K562 (cell line): ENCODE results near the gene SLC30A7. TPM values are rescaled to one million over a fixed set of nuclear protein-coding genes. Genes with fewer than 3 reads are reported as not detected.

Experiments used
- CEBPB ChIP-seq: fragments of 450-650 bp; IDR thresholded peaks from 2 replicates; pipeline ENCODE4 v1.6.1; 2016; ENCODE audit warnings: missing genetic modification characterization, missing compliant biosample characterization
- CHAMP1 ChIP-seq: fragments of 450-650 bp; IDR thresholded peaks from 2 replicates; pipeline ENCODE4 v1.6.1; 2016; ENCODE audit warnings: mild to moderate bottlenecking
- CHD2 ChIP-seq: IDR thresholded peaks from 2 replicates; pipeline ENCODE4 v1.6.1; 2011; ENCODE audit warnings: low read depth, low read length
- ESRRA ChIP-seq: fragments of 450-650 bp; IDR thresholded peaks from 2 replicates; pipeline ENCODE4 v1.6.1; 2014; ENCODE audit warnings: low read depth, mild to moderate bottlenecking, moderate library complexity, borderline replicate concordance
- FOXA3 ChIP-seq, 2 experiments: fragments of 450-650 bp in 1 of 2; sonication (generic) in 1 of 2; formaldehyde crosslinking; IDR thresholded peaks in 1 of 2; conservative IDR thresholded peaks in 1 of 2; 2 replicates each; pipeline versions ENCODE4 v1.4.0 to v1.8.0; 2020 to 2022; ENCODE audit warnings: mild to moderate bottlenecking in 2 of 2, missing genetic modification reagents in 1 of 2
- GMEB1 ChIP-seq: fragments of 250-450 bp; sonication (Bioruptor Pico); IDR thresholded peaks from 2 replicates; pipeline ENCODE4 v1.4.0; 2020; ENCODE audit warnings: mild to moderate bottlenecking
- HMBOX1 ChIP-seq: sonication (generic); IDR thresholded peaks from 2 replicates; pipeline ENCODE4 v1.6.1; 2016
- HNRNPLL ChIP-seq: fragments of 200-400 bp; formaldehyde crosslinking; IDR thresholded peaks from 2 replicates; pipeline ENCODE4 v1.6.1; 2017; ENCODE audit warnings: low read length, low read depth, mild to moderate bottlenecking; ENCODE audit not compliant: poor library complexity, severe bottlenecking
- MCM2 ChIP-seq: fragments of 450-650 bp; IDR thresholded peaks from 2 replicates; pipeline ENCODE4 v1.6.1; 2017; ENCODE audit warnings: low read depth, mild to moderate bottlenecking
- MEF2A ChIP-seq: IDR thresholded peaks from 2 replicates; pipeline ENCODE4 v1.6.1; 2011; ENCODE audit warnings: low read depth, mild to moderate bottlenecking, low read length, moderate library complexity; ENCODE audit not compliant: control insufficient read depth
- MYNN ChIP-seq, 2 experiments: sonication (generic); formaldehyde crosslinking in 1 of 2; IDR thresholded peaks; 2 replicates each; pipeline versions ENCODE4 v1.5.0 to v1.6.1; 2016 to 2020; ENCODE audit warnings: antibody characterized with exemption in 1 of 2, missing genetic modification reagents in 1 of 2
- NRF1 ChIP-seq, 2 experiments: fragments of 450-650 bp; IDR thresholded peaks in 1 of 2; conservative IDR thresholded peaks in 1 of 2; 2 replicates each; pipeline ENCODE4 v1.6.1; 2014; ENCODE audit warnings: mild to moderate bottlenecking in 2 of 2
- PATZ1 ChIP-seq: fragments of 250-450 bp; sonication (Bioruptor Pico); IDR thresholded peaks from 2 replicates; pipeline ENCODE4 v1.5.0; 2020; ENCODE audit warnings: mild to moderate bottlenecking, borderline replicate concordance
- RBM22 ChIP-seq: fragments of 200-400 bp; formaldehyde crosslinking; IDR thresholded peaks from 2 replicates; pipeline ENCODE4 v1.6.1; 2018; ENCODE audit warnings: low read length, low read depth; ENCODE audit not compliant: poor library complexity, severe bottlenecking
- SRSF7 ChIP-seq: fragments of 200-400 bp; formaldehyde crosslinking; optimal IDR thresholded peaks from 2 replicates; pipeline ENCODE3; 2017; ENCODE audit warnings: mild to moderate bottlenecking, low read depth, low read length
- STAT5A ChIP-seq: IDR thresholded peaks from 2 replicates; pipeline ENCODE4 v1.6.1; 2012; ENCODE audit warnings: low read length, inconsistent platforms, borderline replicate concordance
- ZC3H11A ChIP-seq: IDR thresholded peaks from 2 replicates; pipeline ENCODE4 v1.6.1; 2012; ENCODE audit warnings: low read depth, low read length, improper control_type of control experiment
- ZKSCAN8 ChIP-seq: fragments of 200-800 bp; sonication (Bioruptor generic); IDR thresholded peaks from 2 replicates; pipeline ENCODE4 v1.6.1; 2016; ENCODE audit warnings: missing genetic modification characterization, missing compliant biosample characterization
- ZNF347 ChIP-seq: fragments of 450-650 bp; formaldehyde crosslinking; IDR thresholded peaks from 2 replicates; pipeline ENCODE4 v1.4.0; 2020; ENCODE audit warnings: low read depth, mild to moderate bottlenecking, moderate library complexity
- ZNF830 ChIP-seq: fragments of 250-450 bp; sonication (Bioruptor Pico); IDR thresholded peaks from 2 replicates; pipeline ENCODE4 v1.5.0; 2021; ENCODE audit warnings: mild to moderate bottlenecking
- polyA plus RNA-seq, 8 experiments: library from polyadenylated mRNA; depleted of rRNA in 4 of 8; stranded (reverse) in 5 of 8; unstranded in 3 of 8; fragments of >200 nt; fragmentation: Nextera tagmentation in 2 of 8; fragmentation: Illumina TruSeq in 1 of 8; extraction: Ambion mirVana in 2 of 8; extraction: Trizol in 1 of 8; gene quantifications; 2 replicates each; pipeline versions ENCODE4 v1.2.1 to v1.2.3, GENCODE V29; 2011 to 2014; ENCODE audit warnings: inconsistent platforms in 1 of 8, missing spikeins in 1 of 8
- total RNA-seq, 7 experiments: library from RNA; depleted of rRNA in 6 of 7; stranded (reverse); fragments of >200 nt in 6 of 7; fragmentation: Illumina TruSeq in 2 of 7; extraction: Trizol in 2 of 7; gene quantifications; 2 replicates each; pipeline versions ENCODE4 v1.2.1 to v1.2.3, GENCODE V29; 2011 to 2021; ENCODE audit warnings: low replicate concordance in 1 of 7

The SLC30A7 gene
- total and polyA plus RNA-seq, 9 of the 15 experiments (the other 6 are each of a cell fraction or from before 2014, with no cell fraction given), result 3.5 to 17.1 (median 7.2) TPM

GRCh38 chr1:101025657-101026429, 130.0 kb downstream of the SLC30A7 start, which contains the start of gene DPH5 (continued):
- TF ChIP-seq SRSF7 (no peak), ESRRA (peak; percentile 44; the same call in 1 of the 2 replicates), STAT5A (no peak), MYNN (IDR thresholded peaks at IDR 0.05) (peak; percentile 45; the same call in 1 of the 2 replicates), MYNN (CRISPR knock-in tag; IDR thresholded peaks at IDR 0.05) (no peak), CHD2 (no peak), CHAMP1 (peak; percentile 56; the same call in 1 of the 2 replicates), ZKSCAN8 (CRISPR knock-in tag) (no peak), HNRNPLL (peak; percentile 85), ZNF830 (CRISPR knock-in tag) (no peak), HMBOX1 (no peak), PATZ1 (CRISPR knock-in tag) (0 out of 2 replicates have a peak, but pooled peaks have one; percentile 1), MCM2 (no peak), MEF2A (no peak), NRF1 (conservative IDR thresholded peaks at IDR 0.05 in 1 of 2, IDR thresholded peaks at IDR 0.05 in 1 of 2) (peak; percentile 33 to 36; a peak in 1 of 4 replicates), GMEB1 (CRISPR knock-in tag) (peak; percentile 5; the same call in 1 of the 2 replicates), ZC3H11A (no peak), CEBPB (tag) (peak; percentile 76), ZNF347 (CRISPR knock-in tag) (no peak), FOXA3 (CRISPR knock-in tag; conservative IDR thresholded peaks at IDR 0.05 in 1 of 2, IDR thresholded peaks at IDR 0.05 in 1 of 2) (no peak), RBM22 (no peak)
